ENCODE measurements around the gene RIC8B. TPM values are rescaled to one million over a fixed set of nuclear protein-coding genes. Genes with fewer than 3 reads are reported as not detected.

Gene RIC8B
- total RNA-seq, 1 experiment from 2014 or later: 29.0 TPM

GRCh38 chr12:106878804-106879203 lies 104.3 kb downstream of the RIC8B start:
- WGBS (ENCODE audit: extremely low coverage, insufficient read length, low lambda C conversion rate): no CpG with 5 or more reads among the region's 5 CpGs

More at GRCh38 chr12:106878804-106879203, 104.3 kb downstream of the RIC8B start:
- no peak for TF ChIP-seq CTCF (conservative IDR thresholded peaks at IDR 0.05)
- Histone ChIP-seq H3K4me1 (ENCODE audit: insufficient read depth, low read length) (no peaks in the 10 kb centered on the region), H3K4ac (ENCODE audit: low read depth, low read length) (no peak overlapping the region), H2BK12ac (ENCODE audit: insufficient read length, low read depth, low read length) (no peak overlapping the region), H3K4me2 (ENCODE audit: insufficient read depth, insufficient read length, low read length) (no peak overlapping the region), H3K56ac (ENCODE audit: insufficient read length, low read depth, low read length) (no peak overlapping the region), H3K79me2 (ENCODE audit: insufficient read depth, low read length) (no peaks in the 10 kb centered on the region), H3K27ac (ENCODE audit: insufficient read length, low read depth, low read length) (no peak overlapping the region), H3K27me3 (ENCODE audit: insufficient read depth, low read length) (no peaks in the 10 kb centered on the region), H3T11ph (ENCODE audit: low read length) (no peak overlapping the region), H2BK15ac (ENCODE audit: low read depth, low read length) (no peak overlapping the region), H2AK5ac (ENCODE audit: insufficient read length, low read length) (no peak overlapping the region), H4K8ac (replicated peaks; ENCODE audit: insufficient read length, low read depth, low read length) (no peak overlapping the region), H2BK120ac (ENCODE audit: low read depth, low read length, poor library complexity, severe bottlenecking) (no peak overlapping the region), H3K9me3 (ENCODE audit: control insufficient read depth, low read depth, low read length) (no peaks in the 10 kb centered on the region), H4K5ac (ENCODE audit: insufficient read length, low read depth, low read length) (no peak overlapping the region), H3K23ac (ENCODE audit: insufficient read length, low read depth, low read length) (no peak overlapping the region), H3K79me1 (ENCODE audit: insufficient read depth, low read depth, low read length, poor library complexity, severe bottlenecking) (no peaks in the 10 kb centered on the region), H2BK5ac (ENCODE audit: insufficient read length, low read length) (no peak overlapping the region), H3K14ac (ENCODE audit: insufficient read depth, low read length) (no peak overlapping the region), H2AFZ (ENCODE audit: low read length) (no peak overlapping the region), H3K18ac (ENCODE audit: insufficient read length, low read depth, low read length) (no peak overlapping the region), H3K9ac (ENCODE audit: extremely low read depth, insufficient read length, low read length) (no peak overlapping the region), H2BK20ac (ENCODE audit: low read depth, low read length, poor library complexity, severe bottlenecking) (no peak overlapping the region), H4K20me1 (ENCODE audit: control insufficient read depth, insufficient read depth, insufficient read length) (no peaks in the 10 kb centered on the region), H3K23me2 (ENCODE audit: insufficient read length, low read depth, low read length, poor library complexity, severe bottlenecking) (no peaks in the 10 kb centered on the region), H4K91ac (ENCODE audit: insufficient read length, low read depth, low read length) (no peak overlapping the region)
- Mint-ChIP-seq H3K9me3 (no peaks in the 10 kb centered on the region), H3K27me3 (ENCODE audit: low read depth) (no peaks in the 10 kb centered on the region), H3K27ac (no peak overlapping the region), H3K4me3 (no peak overlapping the region), H3K36me3 (ENCODE audit: insufficient read depth in 1 of 3, low read depth in 3 of 3) (peaks cover 2 to 33% (median 21%) of the 10 kb centered on the region in 3 experiments; a peak in 6 of 7 replicates), H3K4me1 (no peaks in the 10 kb centered on the region)
- DNase-seq: no peak

All from H9 (cell line).